ENCODE results near the gene AUNIP. TPM values are rescaled to one million over a fixed set of nuclear protein-coding genes. Genes with fewer than 3 reads are reported as not detected.

Gene AUNIP
- total RNA-seq, 1 donor, result 0.94 TPM

- H3K27me3 ChIP-seq (ENCODE audit: insufficient read depth, low read length), result no peaks in the 10 kb centered on the region
- H3K4me3 ChIP-seq (ENCODE audit: low read length), result no peak overlapping the region
- no peaks in the 10 kb centered on the region for H3K9me3 ChIP-seq (ENCODE audit: low read depth, low read length)
- H3K4me1 ChIP-seq (ENCODE audit: insufficient read depth, low read length), result peaks cover 23% of the 10 kb centered on the region
Measured at GRCh38 chr1:25815208-25816111, 43.8 kb downstream of the AUNIP start.

GRCh38 chr1:25814549-25815087, 44.6 kb downstream of the AUNIP start:
- Histone ChIP-seq H3K27me3 (ENCODE audit: insufficient read depth, low read length) (no peaks in the 10 kb centered on the region), H3K4me1 (ENCODE audit: insufficient read depth, low read length) (peaks cover 32% of the 10 kb centered on the region), H3K4me3 (ENCODE audit: low read length) (no peak overlapping the region), H3K9me3 (ENCODE audit: low read depth, low read length) (no peaks in the 10 kb centered on the region)

GRCh38 chr1:25813734-25814471, 45.4 kb downstream of the AUNIP start:
- H3K27me3 ChIP-seq (ENCODE audit: insufficient read depth, low read length), result no peaks in the 10 kb centered on the region
- peaks cover 32% of the 10 kb centered on the region for H3K4me1 ChIP-seq (ENCODE audit: insufficient read depth, low read length)
- no peaks in the 10 kb centered on the region for H3K9me3 ChIP-seq (ENCODE audit: low read depth, low read length)
- H3K4me3 ChIP-seq (ENCODE audit: low read length), result no peak overlapping the region

- Histone ChIP-seq H3K4me1 (ENCODE audit: insufficient read depth, low read length) (peaks cover 26% of the 10 kb centered on the region), H3K9me3 (ENCODE audit: low read depth, low read length) (no peaks in the 10 kb centered on the region), H3K27me3 (ENCODE audit: insufficient read depth, low read length) (no peaks in the 10 kb centered on the region), H3K4me3 (ENCODE audit: low read length) (no peak overlapping the region)
Measured at GRCh38 chr1:25813071-25813733, 46.1 kb downstream of the AUNIP start.

- Histone ChIP-seq H3K9me3 (ENCODE audit: low read depth, low read length) (no peaks in the 10 kb centered on the region), H3K4me3 (ENCODE audit: low read length) (no peak overlapping the region), H3K4me1 (ENCODE audit: insufficient read depth, low read length) (peaks cover 22% of the 10 kb centered on the region), H3K27me3 (ENCODE audit: insufficient read depth, low read length) (no peaks in the 10 kb centered on the region)
Measured at GRCh38 chr1:25811384-25812082, 47.7 kb downstream of the AUNIP start.

GRCh38 chr1:25810341-25811299, 48.6 kb downstream of the AUNIP start:
- no peak overlapping the region for H3K4me3 ChIP-seq (ENCODE audit: low read length)
- H3K9me3 ChIP-seq (ENCODE audit: low read depth, low read length), result no peaks in the 10 kb centered on the region
- H3K27me3 ChIP-seq (ENCODE audit: insufficient read depth, low read length), result no peaks in the 10 kb centered on the region
- peaks cover 22% of the 10 kb centered on the region for H3K4me1 ChIP-seq (ENCODE audit: insufficient read depth, low read length)

- peaks cover 22% of the 10 kb centered on the region for H3K4me1 ChIP-seq (ENCODE audit: insufficient read depth, low read length)
- no peak overlapping the region for H3K4me3 ChIP-seq (ENCODE audit: low read length)
- no peaks in the 10 kb centered on the region for H3K9me3 ChIP-seq (ENCODE audit: low read depth, low read length)
- no peaks in the 10 kb centered on the region for H3K27me3 ChIP-seq (ENCODE audit: insufficient read depth, low read length)
Measured at GRCh38 chr1:25809929-25810328, 49.3 kb downstream of the AUNIP start.

GRCh38 chr1:25809283-25809926, 49.9 kb downstream of the AUNIP start:
- Histone ChIP-seq H3K4me1 (ENCODE audit: insufficient read depth, low read length) (peaks cover 22% of the 10 kb centered on the region), H3K9me3 (ENCODE audit: low read depth, low read length) (no peaks in the 10 kb centered on the region), H3K27me3 (ENCODE audit: insufficient read depth, low read length) (no peaks in the 10 kb centered on the region), H3K4me3 (ENCODE audit: low read length) (no peak overlapping the region)

- Histone ChIP-seq H3K4me3 (ENCODE audit: low read length) (no peak overlapping the region), H3K4me1 (ENCODE audit: insufficient read depth, low read length) (peaks cover 22% of the 10 kb centered on the region), H3K9me3 (ENCODE audit: low read depth, low read length) (no peaks in the 10 kb centered on the region), H3K27me3 (ENCODE audit: insufficient read depth, low read length) (no peaks in the 10 kb centered on the region)
Measured at GRCh38 chr1:25808481-25809244, 50.6 kb downstream of the AUNIP start.

- Histone ChIP-seq H3K9me3 (ENCODE audit: low read depth, low read length) (no peaks in the 10 kb centered on the region), H3K4me1 (ENCODE audit: insufficient read depth, low read length) (peaks cover 27% of the 10 kb centered on the region), H3K27me3 (ENCODE audit: insufficient read depth, low read length) (no peaks in the 10 kb centered on the region), H3K4me3 (ENCODE audit: low read length) (no peak overlapping the region)
Measured at GRCh38 chr1:25807480-25808390, 51.5 kb downstream of the AUNIP start.

GRCh38 chr1:25806418-25806817, 52.8 kb downstream of the AUNIP start:
- H3K9me3 ChIP-seq (ENCODE audit: low read depth, low read length), result no peaks in the 10 kb centered on the region
- no peak overlapping the region for H3K4me3 ChIP-seq (ENCODE audit: low read length)
- no peaks in the 10 kb centered on the region for H3K27me3 ChIP-seq (ENCODE audit: insufficient read depth, low read length)
- H3K4me1 ChIP-seq (ENCODE audit: insufficient read depth, low read length), result peaks cover 39% of the 10 kb centered on the region

- H3K27me3 ChIP-seq (ENCODE audit: insufficient read depth, low read length), result no peaks in the 10 kb centered on the region
- H3K4me3 ChIP-seq (ENCODE audit: low read length), result no peak overlapping the region
- H3K4me1 ChIP-seq (ENCODE audit: insufficient read depth, low read length), result peaks cover 42% of the 10 kb centered on the region
- H3K9me3 ChIP-seq (ENCODE audit: low read depth, low read length), result no peaks in the 10 kb centered on the region
Measured at GRCh38 chr1:25805863-25806225, 53.4 kb downstream of the AUNIP start.

Data from mononuclear cell (primary cell).